Fibroblast of skin of back (primary cell): Measurements from ENCODE around the gene CFAP299.
"Not testable (repeated sequence)": the region's sequence is repeated elsewhere in the genome, so short reads cannot be mapped to it uniquely, and the experiment has no call there.

Experiments used
- DNase-seq: peaks from one replicate; pipeline ENCODE4 v3.0.0-alpha.2; 2013

CFAP299 gene

DNA sequence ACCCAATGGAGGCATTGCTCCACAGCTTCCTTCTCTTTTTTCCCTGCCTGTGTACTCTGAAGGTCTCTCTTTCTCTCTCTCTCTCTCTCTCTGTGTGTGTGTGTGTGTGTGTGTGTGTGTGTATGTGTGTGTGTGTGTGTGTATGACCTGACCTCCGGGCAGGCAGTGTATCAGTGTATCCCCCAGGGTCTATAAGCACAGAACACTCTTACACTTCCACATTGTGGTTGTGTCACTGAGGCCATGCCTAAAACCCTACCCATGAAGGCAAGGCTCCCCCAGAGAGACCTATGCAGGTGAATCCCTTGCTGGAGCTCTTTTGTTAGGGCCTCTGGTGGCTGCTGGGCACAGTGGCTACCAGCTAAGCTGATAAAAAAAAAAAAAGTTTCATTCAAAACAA, 394.6 kb downstream of the CFAP299 start:
- no peak for DNase-seq

DNA sequence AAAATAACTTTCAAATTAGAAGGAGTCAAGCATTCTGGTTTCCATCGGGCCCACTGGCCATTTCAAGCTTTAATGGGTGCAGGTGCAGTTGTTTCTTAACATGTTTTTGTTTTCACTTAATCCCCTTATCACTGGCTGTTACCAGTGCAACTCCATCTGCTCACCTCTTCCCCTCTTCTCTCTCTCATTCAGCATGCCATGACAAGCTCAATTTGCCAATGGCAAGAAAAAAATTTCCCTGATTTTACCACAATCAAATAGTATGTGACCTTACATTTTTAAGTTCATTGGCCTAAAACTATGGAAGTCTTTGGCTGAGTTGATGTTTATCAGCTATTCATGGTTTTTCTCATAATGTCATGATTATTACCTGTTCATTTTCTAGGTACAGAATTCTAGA, 395.9 kb downstream of the CFAP299 start:
- no peak for DNase-seq

DNA sequence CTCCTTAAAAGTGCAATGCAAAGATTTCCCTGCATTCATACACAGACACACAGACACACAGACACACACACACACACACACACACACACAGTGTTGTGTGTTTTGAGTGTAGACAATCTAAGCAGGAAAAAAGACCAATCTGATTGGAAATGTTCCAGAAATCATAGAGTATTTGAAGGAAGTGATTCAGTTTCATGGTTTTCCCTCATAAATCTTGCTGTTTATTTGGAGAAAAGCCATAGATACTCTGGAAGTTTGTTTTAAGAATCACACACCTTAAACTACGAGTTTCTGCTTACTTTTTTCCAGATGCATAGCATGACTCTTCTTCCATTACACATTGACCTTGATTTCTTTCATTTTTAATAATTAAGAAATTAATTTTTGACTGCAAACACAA, 396.5 kb downstream of the CFAP299 start:
- no peak for DNase-seq

DNA sequence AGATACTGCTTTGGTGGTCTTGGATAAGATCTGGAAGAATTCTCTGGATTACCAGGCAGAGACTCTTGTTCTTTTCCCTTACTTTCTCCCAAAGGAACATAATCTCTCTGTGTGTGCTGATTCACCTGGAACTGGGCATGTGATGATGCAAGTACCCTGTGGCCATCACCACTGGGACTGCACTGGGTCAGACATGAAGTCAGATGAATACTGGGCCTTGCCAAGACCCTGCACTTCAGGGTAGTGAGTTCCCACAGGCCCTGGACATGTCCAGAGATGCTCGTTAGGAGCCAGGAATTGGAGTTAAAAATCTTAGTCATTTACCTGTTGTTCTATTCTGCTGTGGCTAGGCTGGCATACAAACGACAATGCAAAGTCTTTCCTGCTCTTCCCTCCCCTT, 404.8 kb downstream of the CFAP299 start:
- no peak for DNase-seq

DNA sequence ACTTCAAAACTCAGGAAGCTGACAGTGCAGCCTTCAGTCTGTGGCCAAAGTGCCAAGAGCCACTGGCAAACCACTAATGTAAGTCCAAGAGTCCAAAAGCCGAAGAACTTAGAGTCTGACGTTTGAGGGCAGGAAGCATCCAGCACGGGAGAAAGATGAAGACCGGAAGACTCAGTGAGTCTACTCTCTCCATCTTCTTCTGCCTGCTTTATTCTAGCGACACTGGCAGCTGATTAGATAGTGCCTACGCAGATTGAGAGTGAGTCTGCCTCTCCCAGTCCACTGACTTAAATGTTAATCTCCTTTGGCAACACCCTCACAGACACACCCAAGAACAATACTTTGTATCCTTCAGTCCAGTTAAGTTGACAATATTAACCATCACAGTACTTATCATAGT, 414.0 kb downstream of the CFAP299 start:
- DNase-seq, result not testable (repeated sequence)

DNA sequence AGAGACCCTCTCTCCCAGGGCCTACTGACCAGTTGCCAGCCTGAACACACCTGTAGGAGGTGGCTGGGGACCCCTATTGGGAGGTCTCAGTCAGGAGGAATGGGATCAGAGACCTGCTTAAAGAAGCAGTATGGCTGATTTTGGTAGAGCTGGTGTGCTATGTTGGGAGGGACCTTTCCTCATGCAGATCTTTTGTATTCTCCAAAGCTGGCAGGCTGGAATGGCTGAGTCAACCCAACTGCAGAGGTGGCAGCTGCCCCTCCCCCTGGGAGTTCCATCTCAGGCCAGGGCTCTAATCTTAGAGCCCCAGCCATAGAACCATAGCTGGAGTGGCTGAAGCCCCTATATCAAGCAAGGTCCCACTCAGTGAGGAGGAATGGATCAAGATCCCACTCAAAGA, 415.7 kb downstream of the CFAP299 start:
- no peak for DNase-seq

DNA sequence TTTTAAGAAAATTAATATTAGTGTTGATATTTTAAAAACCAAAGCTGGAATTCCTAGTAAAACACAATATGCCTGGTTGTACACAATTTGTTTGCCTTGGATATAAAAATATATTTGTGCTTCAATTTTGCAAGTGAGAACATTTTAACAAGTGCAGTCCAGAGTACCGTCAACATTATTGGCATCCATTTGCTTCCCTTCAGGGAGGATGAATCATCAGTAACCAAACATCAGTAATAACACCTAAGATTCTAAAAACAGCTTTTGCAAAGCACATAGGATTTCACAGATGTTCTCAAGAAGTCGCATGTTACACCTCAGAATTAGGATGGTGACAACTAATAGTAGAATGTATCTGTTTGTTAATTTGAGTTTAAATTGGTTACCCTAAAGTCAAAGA, 432.4 kb downstream of the CFAP299 start:
- no peak for DNase-seq

DNA sequence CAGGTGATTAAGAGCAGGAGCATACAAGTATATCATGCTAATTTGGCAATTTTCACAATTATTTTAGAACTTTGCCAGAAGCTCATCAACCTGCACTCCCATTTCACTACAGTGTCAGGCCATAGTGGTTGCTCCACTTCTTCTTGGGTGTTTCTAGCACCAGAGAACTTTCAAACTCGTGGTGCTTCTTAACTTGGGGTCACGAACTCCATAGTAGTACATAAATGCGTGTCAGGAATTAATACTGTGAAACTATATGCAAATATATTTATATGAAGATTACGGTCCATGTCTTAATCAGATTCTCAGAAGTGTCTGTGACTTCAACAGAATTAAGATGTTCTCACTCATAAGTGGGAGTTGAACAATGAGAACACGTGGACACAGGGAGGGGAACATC, 440.6 kb downstream of the CFAP299 start:
- no peak for DNase-seq

DNA sequence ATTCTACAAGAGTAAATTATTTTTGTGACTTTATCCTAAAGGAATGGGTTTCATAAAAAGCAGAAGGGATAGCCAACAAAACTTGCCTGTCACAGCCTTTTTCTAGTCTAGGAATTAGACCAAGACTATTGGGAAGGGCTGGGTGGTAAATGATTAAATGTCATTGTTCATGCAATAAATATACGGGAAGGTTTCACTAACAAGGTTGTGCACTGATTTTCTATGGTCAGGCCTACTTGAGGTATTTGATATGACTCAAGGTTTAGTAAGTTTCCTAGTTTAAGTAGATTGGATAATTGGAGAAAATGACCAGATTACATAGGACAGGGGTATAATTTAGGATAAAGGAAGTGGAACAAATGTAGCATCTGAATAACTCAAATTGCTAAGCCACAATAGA, 445.9 kb downstream of the CFAP299 start:
- no peak for DNase-seq

DNA sequence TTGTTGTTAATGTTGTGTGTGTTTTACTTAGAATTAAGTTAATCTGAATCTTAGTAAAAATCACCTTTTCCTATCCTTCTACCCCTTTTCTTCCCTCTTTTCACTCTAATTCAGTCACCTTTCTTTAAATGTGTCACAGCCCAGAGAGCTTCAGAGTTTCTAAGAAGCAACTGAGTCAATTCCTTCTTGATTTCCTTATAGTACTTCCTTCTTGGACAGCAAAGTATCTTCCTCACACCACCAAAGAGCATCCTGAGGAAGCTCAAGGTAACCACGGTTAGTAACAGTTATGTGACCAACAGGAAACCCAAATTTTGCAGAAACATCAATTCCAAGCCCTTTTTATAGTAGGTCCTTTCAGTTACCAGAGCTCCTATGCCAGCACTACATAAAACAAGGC, 451.8 kb downstream of the CFAP299 start:
- no peak for DNase-seq

DNA sequence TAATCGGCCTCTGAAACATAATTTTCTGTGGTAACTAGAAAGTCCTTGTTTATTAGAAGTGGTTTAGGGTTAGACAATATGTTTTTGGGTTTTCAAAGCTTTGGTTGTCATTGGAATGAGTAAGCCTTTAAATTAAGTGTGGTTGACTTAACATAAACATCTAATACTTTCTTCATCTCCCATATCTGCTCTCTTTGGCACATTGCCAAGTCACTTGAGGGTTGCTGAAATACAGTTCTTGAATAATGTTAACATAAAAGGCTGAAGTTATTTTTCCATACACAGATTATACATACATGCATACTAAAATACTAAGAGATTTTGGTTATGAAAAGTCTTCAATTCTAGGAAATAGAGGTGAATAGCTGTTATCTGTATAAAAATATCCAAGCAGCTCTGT, 453.3 kb downstream of the CFAP299 start:
- DNase-seq, result peak; percentile 15

DNA sequence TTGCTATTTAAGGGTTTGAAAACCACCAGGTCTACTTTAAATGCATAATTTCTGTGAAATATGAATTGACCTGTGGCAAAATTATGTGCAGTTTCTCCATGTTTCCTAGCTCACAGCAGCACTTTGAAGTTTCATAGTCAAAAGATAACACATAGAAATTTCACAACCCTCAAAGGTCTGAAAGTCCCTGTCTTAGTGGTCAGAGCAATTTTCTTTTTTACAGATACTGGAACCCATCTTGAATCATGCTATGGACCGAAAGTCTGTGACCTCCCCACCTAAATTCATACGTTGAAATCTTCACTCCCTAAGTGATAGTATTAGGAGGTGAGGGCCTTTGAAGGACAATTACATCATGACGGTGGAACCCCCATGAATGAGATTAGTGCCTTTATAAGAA, 454.6 kb downstream of the CFAP299 start:
- no peak for DNase-seq

DNA sequence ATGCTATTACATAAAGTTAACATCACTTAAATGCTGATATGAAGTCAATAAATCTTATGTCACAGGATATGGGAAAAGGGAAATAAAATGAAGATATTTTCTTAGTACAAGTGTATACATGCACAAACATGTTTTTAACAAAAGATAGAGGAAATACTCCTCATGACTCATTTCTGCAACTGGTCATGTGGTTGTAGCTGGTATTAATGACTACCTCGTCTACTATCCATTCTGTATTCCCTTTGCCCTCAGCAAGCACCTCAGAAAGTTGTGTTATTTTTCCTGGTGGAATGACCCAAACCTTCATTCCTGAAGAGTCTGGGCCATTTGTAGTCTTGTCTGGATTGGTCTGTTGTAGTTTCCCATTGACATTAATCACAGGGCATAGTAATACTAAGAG, 458.1 kb downstream of the CFAP299 start:
- peak; percentile 18 for DNase-seq

DNA sequence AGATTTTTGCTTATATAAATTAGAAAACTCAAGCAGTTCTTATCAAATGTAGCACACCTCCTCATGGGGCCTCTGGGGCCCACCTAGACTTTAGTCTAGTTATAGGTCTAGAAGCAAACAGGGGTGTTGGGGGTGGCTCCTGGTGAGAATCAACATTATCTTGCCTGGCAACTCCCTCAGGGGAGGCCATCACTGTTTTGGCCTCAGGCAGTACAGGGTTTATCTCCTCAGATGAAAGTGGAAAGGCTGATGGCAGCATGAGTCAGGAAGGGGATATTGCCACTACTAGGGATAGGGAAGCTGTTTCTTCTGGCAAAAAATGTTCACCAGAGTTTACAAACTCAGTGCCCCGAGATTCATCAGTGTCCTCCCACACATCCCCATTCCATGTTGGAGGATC, 462.6 kb downstream of the CFAP299 start:
- no peak for DNase-seq

DNA sequence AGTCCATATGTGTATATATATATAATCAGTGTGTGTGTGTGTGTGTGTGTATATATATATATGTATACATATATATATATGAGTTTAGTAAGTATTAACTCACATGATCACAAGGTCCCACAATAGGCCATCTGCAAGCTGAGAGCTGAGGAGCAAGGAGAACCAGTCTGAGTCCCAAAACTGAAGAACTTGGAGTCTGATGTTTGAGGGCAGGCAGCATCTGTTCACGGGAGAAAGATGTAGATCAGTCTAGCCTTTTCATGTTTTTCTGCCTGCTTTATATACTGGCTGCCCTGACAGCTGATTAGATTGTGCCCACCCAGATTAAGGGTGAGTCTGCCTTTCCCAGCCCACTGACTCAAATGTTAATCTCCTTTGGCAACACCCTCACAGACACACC, 465.2 kb downstream of the CFAP299 start:
- DNase-seq, result not testable (repeated sequence)

DNA sequence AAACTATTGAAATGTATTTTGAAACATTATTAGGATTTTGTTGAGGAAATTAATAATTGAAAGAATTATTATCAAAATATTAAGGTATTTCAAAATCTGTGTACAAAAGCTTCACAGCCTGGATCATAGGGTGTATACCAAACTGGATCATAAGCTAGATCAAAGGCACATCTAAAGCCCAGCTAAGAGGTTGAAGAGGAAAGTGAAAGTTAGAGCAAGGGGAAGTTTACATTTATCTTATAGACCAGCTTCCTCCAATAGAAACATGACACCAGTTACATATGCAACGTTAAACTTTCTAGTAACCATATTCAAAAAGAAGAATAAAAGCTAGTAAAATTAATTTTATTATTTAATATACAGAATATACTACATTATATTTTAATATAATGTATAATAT, 467.8 kb downstream of the CFAP299 start:
- no peak for DNase-seq

DNA sequence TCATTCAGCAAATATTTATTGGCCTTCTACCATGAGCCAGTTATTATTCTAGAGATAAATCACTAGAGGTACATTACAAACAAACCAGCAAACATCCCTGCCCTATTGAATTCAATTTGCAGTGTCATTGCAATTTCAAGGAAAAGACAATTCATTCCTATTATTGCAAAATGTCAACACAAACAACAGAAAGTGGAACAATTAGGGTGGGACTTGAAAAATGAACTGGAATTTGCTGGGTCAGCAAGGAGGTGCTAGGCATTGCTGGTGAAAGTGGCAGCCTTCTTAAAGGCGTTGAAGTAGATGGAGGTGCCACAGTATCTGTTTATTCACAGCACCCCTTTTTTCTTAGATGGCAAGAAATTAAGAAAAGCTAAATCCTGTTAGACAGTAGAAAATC, 470.9 kb downstream of the CFAP299 start:
- DNase-seq, result no peak

DNA sequence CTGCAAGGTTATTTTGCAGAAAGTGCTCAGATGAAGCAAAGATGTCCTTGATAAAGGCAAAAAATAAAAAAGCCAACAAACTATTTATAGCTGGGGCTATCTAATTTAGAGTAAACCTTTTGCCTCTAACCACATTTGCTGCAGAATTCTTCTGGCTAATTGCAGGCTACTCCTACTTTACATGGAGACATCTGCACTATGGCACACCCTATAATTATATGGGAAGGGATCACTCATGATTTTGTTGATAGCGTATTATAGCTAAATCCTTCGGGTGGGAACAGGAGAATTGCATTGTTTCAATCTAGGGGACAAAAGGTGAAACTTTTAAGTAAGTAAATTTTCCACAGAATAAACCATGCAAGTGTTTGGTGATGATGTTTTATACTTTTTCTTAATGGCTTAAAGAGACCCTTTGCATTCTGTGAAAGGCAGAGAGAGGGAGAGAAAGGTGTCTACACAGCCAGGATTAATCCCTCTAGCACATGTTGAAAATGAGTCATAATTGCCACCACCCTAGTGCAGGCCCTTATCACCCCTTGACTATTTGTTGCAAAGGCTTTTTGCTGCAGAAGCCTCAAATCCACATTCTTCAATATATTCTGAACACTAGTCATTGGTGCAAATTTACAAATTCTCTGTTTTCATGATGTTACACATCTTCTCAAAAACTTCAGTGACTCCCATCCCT, 473.7 kb downstream of the CFAP299 start:
- DNase-seq, result no peak

DNA sequence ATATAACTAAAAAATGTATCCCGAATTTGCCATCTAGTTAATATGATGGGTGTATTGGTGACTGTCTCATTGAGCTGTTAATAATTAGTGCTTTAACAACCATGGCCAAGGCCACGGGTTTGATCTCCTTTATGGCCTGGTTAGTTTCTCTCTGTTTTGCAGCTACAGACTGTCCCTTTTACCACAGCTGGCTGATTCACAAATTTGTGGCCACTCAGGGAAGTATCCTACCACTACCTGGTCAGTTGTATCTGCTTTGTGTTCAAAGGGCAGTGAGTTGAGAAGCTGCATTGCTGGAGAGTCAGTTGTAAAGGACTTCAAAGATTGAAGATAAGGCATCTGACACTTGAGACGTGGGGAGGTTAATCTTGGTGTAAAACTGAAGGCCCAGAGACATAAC, 475.9 kb downstream of the CFAP299 start:
- no peak for DNase-seq

DNA sequence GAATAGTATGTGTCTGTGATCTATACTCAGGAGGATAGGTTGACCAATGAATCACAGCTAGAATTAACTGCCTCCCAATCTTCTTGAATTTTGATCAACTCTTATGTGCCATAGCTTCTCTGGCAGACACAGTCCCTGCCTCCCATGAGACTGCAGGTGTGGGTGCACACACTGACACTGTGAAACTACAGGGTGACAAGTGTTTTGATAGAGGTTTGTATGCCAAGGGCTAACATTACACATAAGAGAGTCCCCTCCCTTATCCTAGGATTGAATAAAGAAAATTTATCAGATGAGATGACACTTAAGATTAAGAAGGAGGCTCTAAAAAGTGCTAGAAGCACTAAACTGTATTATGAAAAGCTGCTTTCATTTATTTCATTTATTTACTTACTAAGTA, 476.6 kb downstream of the CFAP299 start:
- DNase-seq, result no peak

DNA sequence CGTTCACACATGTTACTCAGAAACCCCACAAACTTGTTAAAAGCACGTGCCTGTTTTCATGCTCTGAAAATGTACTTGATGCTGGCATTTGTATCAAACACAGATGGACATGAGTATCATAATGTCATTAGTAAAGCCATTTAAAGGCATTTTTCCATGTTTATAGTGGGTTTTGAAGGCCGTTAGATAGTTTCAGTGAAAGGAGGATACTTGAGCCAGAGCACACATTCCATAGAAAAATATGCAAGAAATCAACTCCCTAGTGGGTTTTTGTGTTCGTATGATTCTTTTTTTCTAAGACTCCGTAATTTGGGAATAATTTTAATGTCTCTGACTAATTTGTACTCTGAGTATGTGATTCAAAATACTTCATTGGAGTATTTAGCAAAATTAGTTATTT, 478.7 kb downstream of the CFAP299 start:
- DNase-seq, result peak; percentile 11

DNA sequence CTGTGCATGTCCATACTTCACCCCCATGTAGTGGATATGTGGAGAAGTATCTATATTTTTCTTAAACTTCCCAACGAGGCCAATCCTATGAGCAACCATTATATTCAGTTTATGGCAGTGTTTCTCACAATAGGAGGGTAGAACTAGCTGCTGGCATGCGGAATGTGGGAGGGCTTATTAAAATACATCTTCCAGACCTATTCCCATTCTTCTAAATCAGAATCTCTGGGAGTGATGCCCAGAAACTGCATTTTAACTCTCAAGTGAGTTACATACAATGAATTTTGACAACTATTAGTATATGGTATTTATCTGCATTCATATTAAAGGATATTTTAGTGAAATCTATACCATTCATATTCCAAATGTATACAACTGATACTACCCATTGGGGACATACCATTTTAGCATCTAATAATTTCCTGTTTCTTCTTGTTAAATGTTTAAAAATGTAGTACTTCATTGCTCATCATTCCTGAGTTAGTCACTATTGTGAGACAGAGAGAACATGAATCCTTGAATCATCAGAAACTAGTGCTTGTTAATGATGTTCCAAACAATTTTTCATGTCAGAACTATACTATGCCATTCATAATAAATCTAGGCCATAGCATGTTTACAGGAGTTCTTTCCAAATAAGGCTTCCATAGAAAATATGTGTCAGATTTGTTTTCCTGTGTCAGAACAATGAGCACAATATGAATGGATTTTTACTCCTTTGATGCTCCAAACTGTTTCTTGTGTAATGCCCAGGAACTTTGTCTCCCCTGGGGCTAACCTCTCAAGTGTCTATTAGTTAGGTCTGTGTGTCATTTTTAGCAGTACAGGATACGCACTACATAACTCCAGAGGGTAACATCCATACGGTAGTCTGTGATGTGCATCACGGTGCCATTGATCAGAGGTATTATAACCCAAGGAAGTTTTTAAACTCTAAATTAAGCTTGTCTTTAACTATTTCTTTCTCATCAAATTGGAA, 496.1 kb downstream of the CFAP299 start:
- peak; percentile 70 for DNase-seq

DNA sequence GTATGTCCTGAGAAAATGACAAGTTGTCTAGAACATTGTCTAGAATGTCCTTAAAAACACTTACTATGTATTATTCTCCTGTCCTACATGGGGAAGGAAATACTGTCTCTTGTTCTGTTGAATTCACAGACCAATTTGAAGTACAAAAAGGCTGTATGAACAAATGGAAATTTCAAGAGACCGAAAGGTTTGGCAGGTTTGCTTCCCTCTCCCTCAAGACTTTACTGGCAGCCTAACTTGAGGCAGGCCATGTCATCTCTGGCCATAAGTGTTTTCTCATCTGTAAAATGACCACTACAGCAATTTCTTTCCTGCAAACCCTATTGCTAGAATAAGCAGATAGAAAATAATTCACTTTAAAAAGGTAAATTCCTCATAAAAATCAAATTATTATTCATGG, 503.8 kb downstream of the CFAP299 start:
- DNase-seq, result no peak

DNA sequence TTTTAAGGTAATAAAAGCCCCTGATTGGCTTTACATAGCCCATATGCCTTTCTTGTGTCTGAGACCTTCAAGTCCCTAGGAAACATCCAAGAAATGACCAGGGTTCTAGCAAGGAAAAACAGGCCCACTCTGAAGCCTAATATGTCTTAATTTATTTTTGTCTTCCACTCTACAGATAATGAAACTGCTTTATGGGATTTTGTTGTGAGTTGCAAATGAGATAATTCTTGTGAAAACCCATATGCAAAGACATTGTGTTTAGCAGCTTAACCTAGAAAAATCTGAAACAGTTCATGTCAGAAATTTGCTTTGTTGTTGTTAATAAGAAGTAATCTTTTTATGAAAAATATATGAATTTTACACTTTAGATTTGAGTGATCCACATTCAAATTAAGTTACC, 504.3 kb downstream of the CFAP299 start:
- no peak for DNase-seq
